K562 (cell line): Measurements from ENCODE around the gene SDE2. TPM values are rescaled to one million over a fixed set of nuclear protein-coding genes. Genes with fewer than 3 reads are reported as not detected.
A peak's percentile ranks its signal among the peaks of the same experiment; 100 is the strongest.

ENCODE experiments used
- ATAC-seq: fragments of 200-7000 bp; cut with Tn5 transposase; 3 replicates; pipeline ENCODE4 v1.9.1; 2020; ENCODE audit warnings: moderate library complexity
- BruUV-seq: library from RNA; stranded (reverse); fragments of 400-500 nt; replicated peaks from 2 replicates; lab custom pipeline; 2021; lab: Mats Ljungman, UMichigan
- CTCF ChIA-PET: fragments of 300-600 bp; formaldehyde crosslinking; extraction: SDS; loops from one replicate; lab custom pipeline; 2021; ENCODE audit warnings: low intra/inter-chr PET ratio; lab: Yijun Ruan, JAX
- POLR2A ChIA-PET: fragments of 300-600, 350-650 bp; sonication (Branson Sonifier 250); formaldehyde crosslinking; extraction: SDS; loops from one replicate; lab custom pipeline; 2021; ENCODE audit warnings: antibody characterized with exemption, inconsistent platforms; lab: Yijun Ruan, JAX
- DNase-seq, 4 experiments: peaks; one replicate each; pipeline versions ENCODE4 v3.0.0 to v3.0.0-alpha.2; 2011 to 2018; ENCODE audit warnings: low spot score in 3 of 4, mixed read lengths in 3 of 4; ENCODE audit errors: extremely low read depth in 1 of 4
- FAIRE-seq: peaks from 2 replicates; lab custom pipeline; 2011; peaks lifted over from hg19 to GRCh38; lab: Jason Lieb, UNC
- H2AFZ ChIP-seq: 2 replicates; pipeline ENCODE4 v1.6.0; 2011; ENCODE audit warnings: low read depth, low read length, control low read depth, inconsistent platforms
- H3K27ac ChIP-seq: fragments of 200-600 bp; 3 replicates; pipeline ENCODE4 v1.8.0; 2011; ENCODE audit warnings: low read depth, mild to moderate bottlenecking, control low read depth, inconsistent platforms, low read length, moderate library complexity, mixed read lengths; ENCODE audit errors: extremely low read depth
- H3K27me3 ChIP-seq, 2 experiments: fragments of 300-600 bp in 1 of 2; 2 replicates in 1 of 2; 3 replicates in 1 of 2; pipeline versions ENCODE4 v1.6.0 to v1.8.0; 2011; ENCODE audit warnings: inconsistent platforms in 2 of 2, low read length in 2 of 2, mild to moderate bottlenecking in 1 of 2, mixed read lengths in 1 of 2, moderate library complexity in 1 of 2; ENCODE audit not compliant: control insufficient read depth in 2 of 2, insufficient read depth in 2 of 2
- H3K36me3 ChIP-seq: fragments of 300-600 bp; 3 replicates; pipeline ENCODE4 v1.8.0; 2011; ENCODE audit warnings: mild to moderate bottlenecking, low read length, inconsistent platforms; ENCODE audit not compliant: control insufficient read depth, insufficient read depth
- H3K4me1 ChIP-seq, 2 experiments: fragments of 200-600 bp in 1 of 2; replicated peaks in 1 of 2; 2 replicates in 1 of 2; 3 replicates in 1 of 2; pipeline versions ENCODE4 v1.5.1 to v1.8.0; 2011; ENCODE audit warnings: inconsistent platforms in 2 of 2, low read length in 2 of 2, mild to moderate bottlenecking in 1 of 2, mixed read lengths in 1 of 2, moderate library complexity in 1 of 2; ENCODE audit not compliant: control insufficient read depth in 2 of 2, insufficient read depth in 2 of 2
- H3K4me2 ChIP-seq: 2 replicates; pipeline ENCODE4 v1.6.1; 2011; ENCODE audit warnings: low read length, control low read depth, inconsistent platforms, mixed read lengths; ENCODE audit not compliant: insufficient read depth
- H3K4me3 ChIP-seq: fragments of 200-600 bp; sonication (generic), shearing (Covaris generic); 2 replicates; pipeline ENCODE4 v1.5.1; 2016; ENCODE audit warnings: control low read depth, inconsistent platforms
- H3K79me2 ChIP-seq: fragments of 200-600 bp; 3 replicates; pipeline ENCODE4 v1.8.0; 2011; ENCODE audit warnings: low read length, inconsistent platforms; ENCODE audit not compliant: control insufficient read depth, insufficient read depth
- H3K9ac ChIP-seq, 2 experiments: 2 replicates each; pipeline versions ENCODE4 v1.6.0 to v1.6.1; 2011; ENCODE audit warnings: low read depth in 2 of 2, low read length in 2 of 2, control low read depth in 1 of 2, inconsistent platforms in 1 of 2, mild to moderate bottlenecking in 1 of 2, mixed read lengths in 1 of 2; ENCODE audit not compliant: insufficient read depth in 1 of 2
- H3K9me1 ChIP-seq: one replicate; pipeline ENCODE4 v1.6.0; 2011; ENCODE audit warnings: inconsistent platforms, mild to moderate bottlenecking, low read length, moderate library complexity; ENCODE audit not compliant: control insufficient read depth, insufficient read depth
- H3K9me3 ChIP-seq: replicated peaks from 2 replicates; pipeline ENCODE4 v1.5.1; 2011; ENCODE audit warnings: low read depth, low read length, inconsistent platforms; ENCODE audit not compliant: control insufficient read depth, insufficient read depth
- H4K20me1 ChIP-seq: replicated peaks from 2 replicates; pipeline ENCODE4 v1.6.1; 2011; ENCODE audit warnings: low read length, inconsistent platforms, mixed read lengths; ENCODE audit not compliant: control insufficient read depth, insufficient read depth
- ESRRA ChIP-seq: fragments of 450-650 bp; IDR thresholded peaks from 2 replicates; pipeline ENCODE4 v1.6.1; 2014; ENCODE audit warnings: low read depth, mild to moderate bottlenecking, moderate library complexity, borderline replicate concordance
- ETV1 ChIP-seq: fragments of 450-650 bp; conservative IDR thresholded peaks from 2 replicates; pipeline ENCODE4 v1.6.1; 2016; ENCODE audit warnings: missing genetic modification characterization, control low read depth, low read depth, missing compliant biosample characterization
- GABPB1 ChIP-seq: sonication (generic); formaldehyde crosslinking; IDR thresholded peaks from 2 replicates; pipeline ENCODE4 v1.8.0; 2022; ENCODE audit warnings: mild to moderate bottlenecking, missing genetic modification reagents
- HMG20B ChIP-seq: fragments of 250-450 bp; sonication (Bioruptor Pico); IDR thresholded peaks from 2 replicates; pipeline ENCODE4 v1.5.0; 2021; ENCODE audit warnings: mild to moderate bottlenecking
- MEF2D ChIP-seq: conservative IDR thresholded peaks from 2 replicates; pipeline ENCODE4 v1.6.1; 2016; ENCODE audit warnings: low read depth, missing genetic modification characterization, missing compliant biosample characterization
- MXD1 ChIP-seq: fragments of 250-450 bp; sonication (Bioruptor Pico); IDR thresholded peaks from 2 replicates; pipeline ENCODE4 v1.8.0; 2021; ENCODE audit warnings: borderline replicate concordance, mild to moderate bottlenecking, moderate library complexity; ENCODE audit not compliant: poor library complexity, severe bottlenecking
- NR2C2 ChIP-seq, 2 experiments: fragments of 200-800 bp in 1 of 2; sonication (Bioruptor generic) in 1 of 2; sonication (generic) in 1 of 2; formaldehyde crosslinking in 1 of 2; IDR thresholded peaks; 2 replicates each; pipeline versions ENCODE4 v1.6.1 to v1.8.0; 2016 to 2022; ENCODE audit warnings: mild to moderate bottlenecking in 1 of 2, missing compliant biosample characterization in 1 of 2, missing genetic modification characterization in 1 of 2, missing genetic modification reagents in 1 of 2
- SRSF7 ChIP-seq: fragments of 200-400 bp; formaldehyde crosslinking; optimal IDR thresholded peaks from 2 replicates; pipeline ENCODE3; 2017; ENCODE audit warnings: mild to moderate bottlenecking, low read depth, low read length
- SRSF9 ChIP-seq: fragments of 200-400 bp; formaldehyde crosslinking; IDR thresholded peaks from 2 replicates; pipeline ENCODE4 v1.6.1; 2017; ENCODE audit warnings: low read depth, low read length, borderline replicate concordance
- WHSC1 ChIP-seq: IDR thresholded peaks from one replicate; pipeline ENCODE4 v1.6.1; 2012; ENCODE audit warnings: low read length, control low read depth, inconsistent platforms
- ZNF586 ChIP-seq: fragments of 450-650 bp; formaldehyde crosslinking; conservative IDR thresholded peaks from 2 replicates; pipeline ENCODE4 v1.4.0; 2020; ENCODE audit warnings: mild to moderate bottlenecking, moderate library complexity
- WGBS: fragments of 100-300 bp; shearing (Covaris generic); methylation state at CpG from one replicate; pipeline ENCODE4 v1.1.6; 2016; ENCODE audit warnings: low coverage, mixed read lengths; ENCODE audit not compliant: insufficient coverage; ENCODE audit errors: missing lambda C conversion rate; 5-methylcytosine and 5-hydroxymethylcytosine counted together
- in situ Hi-C: fragments of 300-500 bp; cut with MboI; formaldehyde crosslinking; loops from 4 replicates; pipeline ENCODE4 v1.15.0; 2018; ENCODE audit warnings: inconsistent platforms, mixed read lengths
- intact Hi-C: fragments of 100-400 bp; cut with micrococcal nuclease; formaldehyde crosslinking; loops from 2 replicates; pipeline ENCODE4 v1.14.2; 2022
- polyA plus RNA-seq, 8 experiments: library from polyadenylated mRNA; depleted of rRNA in 4 of 8; stranded (reverse) in 5 of 8; unstranded in 3 of 8; fragments of >200 nt; fragmentation: Nextera tagmentation in 2 of 8; fragmentation: Illumina TruSeq in 1 of 8; extraction: Ambion mirVana in 2 of 8; extraction: Trizol in 1 of 8; gene quantifications; 2 replicates each; pipeline versions ENCODE4 v1.2.1 to v1.2.3, GENCODE V29; 2011 to 2014; ENCODE audit warnings: inconsistent platforms in 1 of 8, missing spikeins in 1 of 8
- total RNA-seq, 7 experiments: library from RNA; depleted of rRNA in 6 of 7; stranded (reverse); fragments of >200 nt in 6 of 7; fragmentation: Illumina TruSeq in 2 of 7; extraction: Trizol in 2 of 7; gene quantifications; 2 replicates each; pipeline versions ENCODE4 v1.2.1 to v1.2.3, GENCODE V29; 2011 to 2021; ENCODE audit warnings: low replicate concordance in 1 of 7
- TF ChIP-seq, protein P1 (sequence below): fragments of 250-450 bp; sonication (Bioruptor Pico); IDR thresholded peaks from 2 replicates; pipeline ENCODE4 v1.9.0; 2021; ENCODE audit warnings: mild to moderate bottlenecking, inconsistent platforms

The SDE2 gene
- total and polyA plus RNA-seq, 9 of the 15 experiments (the other 6 are each of a cell fraction or from before 2014, with no cell fraction given), result 14.3 to 62.3 (median 46.0) TPM

DNA sequence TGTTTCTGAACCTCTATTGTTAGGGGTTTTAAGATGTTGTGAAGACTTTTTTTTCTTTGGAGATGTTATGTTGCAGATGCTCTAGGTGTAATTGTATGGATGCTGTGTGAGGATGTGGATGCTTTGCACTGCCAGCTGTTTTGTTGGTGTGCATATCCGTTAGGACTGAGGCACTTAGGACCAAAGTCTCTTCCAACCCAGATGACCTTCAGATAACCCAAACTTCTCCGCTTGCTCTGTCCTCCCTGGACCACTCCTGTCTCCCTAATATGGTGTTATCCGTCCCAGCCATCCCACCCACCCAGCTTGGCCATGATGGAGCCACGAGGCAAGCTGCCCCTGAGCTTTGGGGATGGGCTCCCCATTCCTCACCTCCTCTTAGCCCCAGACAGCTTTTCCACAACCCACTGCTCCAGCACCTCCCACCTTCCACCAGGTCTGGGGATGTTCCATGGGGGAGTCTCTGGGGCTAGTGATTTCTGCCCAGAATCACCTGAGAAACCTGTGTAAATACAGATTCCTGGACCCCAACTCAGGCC, 53.0 kb downstream of the SDE2 start:
- no peaks in the 10 kb centered on the region for H3K79me2 ChIP-seq
- intact Hi-C loops, result no loop called here
- DNase-seq (peak in 2 of 4 experiments; percentile 7 to 10), FAIRE-seq (no peak), ATAC-seq (no peak)
- no peak overlapping the region for H2AFZ ChIP-seq
- 0 out of 4 replicates have a peak overlapping the region, but pooled peaks of 1 of the 2 experiments have one; percentile 12 for H3K9ac ChIP-seq
- no peaks in the 10 kb centered on the region for H4K20me1 ChIP-seq
- no peak overlapping the region for H3K4me2 ChIP-seq
- no peaks in the 10 kb centered on the region for H3K36me3 ChIP-seq
- ChIA-PET POLR2A (interaction anchor here (0.7 to 2.4 kb wide), 5 partner anchors 8 to 26 kb away, joined by 3 to 10 read pairs (median 4); no protein-coding TSS in a partner anchor), CTCF (no interaction called here)
- WGBS, result 13% methylated on average over 4 of the region's 4 CpGs
- no peaks in the 10 kb centered on the region for H3K9me1 ChIP-seq
- H3K9me3 ChIP-seq, result no peaks in the 10 kb centered on the region
- in situ Hi-C loops, result no loop called here
- TF ChIP-seq WHSC1 (no peak), GABPB1 (CRISPR knock-in tag) (no peak), ESRRA (0 out of 2 replicates have a peak, but pooled peaks have one; percentile 20)
- H3K27me3 ChIP-seq, result no peaks in the 10 kb centered on the region
- no TSS peak for BruUV-seq
- peaks cover 19 to 20% of the 10 kb centered on the region in 2 experiments; a peak in 4 of 5 replicates for H3K4me1 ChIP-seq
- no peak overlapping the region for H3K4me3 ChIP-seq
- H3K27ac ChIP-seq, result no peak overlapping the region

DNA sequence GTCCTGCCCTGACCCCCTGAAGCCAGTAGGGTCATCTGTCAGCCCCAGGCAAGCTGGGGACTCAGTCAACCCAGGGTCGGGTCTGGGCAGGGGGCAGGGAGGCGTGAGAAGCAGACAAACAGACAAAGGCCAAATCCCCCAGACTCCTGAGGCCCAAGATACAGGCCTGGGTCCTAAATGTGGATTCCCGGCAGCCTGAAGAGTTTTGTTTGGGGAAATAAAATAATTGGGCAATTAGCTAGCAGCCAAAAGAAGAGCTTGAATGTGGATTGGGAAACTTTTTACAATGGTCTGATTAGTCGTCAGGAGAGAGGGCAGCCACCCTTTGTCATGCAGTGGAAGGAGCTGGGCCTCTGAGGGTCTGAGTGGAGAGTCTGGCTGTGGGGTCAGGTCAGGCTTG, 53.6 kb downstream of the SDE2 start:
- 64% methylated on average over 4 of the region's 4 CpGs for WGBS
- H3K79me2 ChIP-seq, result no peaks in the 10 kb centered on the region
- no peak overlapping the region for H3K27ac ChIP-seq
- H4K20me1 ChIP-seq, result no peaks in the 10 kb centered on the region
- no peak for FAIRE-seq
- no peak for ATAC-seq
- no peak overlapping the region for H3K4me3 ChIP-seq
- no peaks in the 10 kb centered on the region for H3K9me1 ChIP-seq
- POLR2A ChIA-PET, result interaction anchor here (0.7 to 2.4 kb wide), 6 partner anchors 9 to 33 kb away, joined by 3 to 10 read pairs (median 4); no protein-coding TSS in a partner anchor
- no peaks in the 10 kb centered on the region for H3K27me3 ChIP-seq
- H3K9me3 ChIP-seq, result no peaks in the 10 kb centered on the region
- 0 out of 4 replicates have a peak overlapping the region, but pooled peaks of 1 of the 2 experiments have one; percentile 23 for H3K9ac ChIP-seq
- H3K36me3 ChIP-seq, result no peaks in the 10 kb centered on the region
- intact Hi-C loops, result no loop called here
- no peak overlapping the region for H2AFZ ChIP-seq
- H3K4me1 ChIP-seq, result peaks cover 13 to 20% of the 10 kb centered on the region in 2 experiments; a peak in 4 of 5 replicates
- in situ Hi-C loops, result no loop called here
- peak in 2 of 4 experiments; percentile 6 to 7 for DNase-seq
- CTCF ChIA-PET, result interaction anchor here (0.5 kb wide), 1 partner anchor 90 kb away, joined by 3 read pairs; no protein-coding TSS in a partner anchor
- H3K4me2 ChIP-seq, result no peak overlapping the region
- BruUV-seq, result no TSS peak
- TF ChIP-seq MEF2D (no peak), HMG20B (no peak), NR2C2 (CRISPR knock-in tag; IDR thresholded peaks at IDR 0.05) (no peak), NR2C2 (tag; IDR thresholded peaks at IDR 0.05) (no peak), ZNF586 (CRISPR knock-in tag) (no peak), MXD1 (CRISPR knock-in tag) (no peak), SRSF9 (no peak), SRSF7 (no peak), ETV1 (tag) (no peak)
- TF ChIP-seq, protein P1, sequence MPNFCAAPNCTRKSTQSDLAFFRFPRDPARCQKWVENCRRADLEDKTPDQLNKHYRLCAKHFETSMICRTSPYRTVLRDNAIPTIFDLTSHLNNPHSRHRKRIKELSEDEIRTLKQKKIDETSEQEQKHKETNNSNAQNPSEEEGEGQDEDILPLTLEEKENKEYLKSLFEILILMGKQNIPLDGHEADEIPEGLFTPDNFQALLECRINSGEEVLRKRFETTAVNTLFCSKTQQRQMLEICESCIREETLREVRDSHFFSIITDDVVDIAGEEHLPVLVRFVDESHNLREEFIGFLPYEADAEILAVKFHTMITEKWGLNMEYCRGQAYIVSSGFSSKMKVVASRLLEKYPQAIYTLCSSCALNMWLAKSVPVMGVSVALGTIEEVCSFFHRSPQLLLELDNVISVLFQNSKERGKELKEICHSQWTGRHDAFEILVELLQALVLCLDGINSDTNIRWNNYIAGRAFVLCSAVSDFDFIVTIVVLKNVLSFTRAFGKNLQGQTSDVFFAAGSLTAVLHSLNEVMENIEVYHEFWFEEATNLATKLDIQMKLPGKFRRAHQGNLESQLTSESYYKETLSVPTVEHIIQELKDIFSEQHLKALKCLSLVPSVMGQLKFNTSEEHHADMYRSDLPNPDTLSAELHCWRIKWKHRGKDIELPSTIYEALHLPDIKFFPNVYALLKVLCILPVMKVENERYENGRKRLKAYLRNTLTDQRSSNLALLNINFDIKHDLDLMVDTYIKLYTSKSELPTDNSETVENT (CRISPR knock-in tag), result no peak
